Upper lobe of right lung (tissue), 1 donor: ENCODE data around the gene RAD51B. TPM values are rescaled to one million over a fixed set of nuclear protein-coding genes. Genes with fewer than 3 reads are reported as not detected.

Source experiments
- ATAC-seq: fragments of 200-7000 bp; cut with Tn5 transposase; one replicate; pipeline ENCODE4 v1.9.1; 2020; ENCODE audit warnings: mild to moderate bottlenecking, moderate library complexity
- DNase-seq: peaks from one replicate; pipeline ENCODE4 v3.0.0-alpha.2; 2020
- H3K27ac ChIP-seq: fragments of 200-600 bp; one replicate; pipeline ENCODE4 v1.8.0; 2022
- H3K27me3 ChIP-seq: fragments of 200-600 bp; one replicate; pipeline ENCODE4 v1.8.0; 2022; ENCODE audit warnings: mild to moderate bottlenecking
- H3K36me3 ChIP-seq: fragments of 200-600 bp; one replicate; pipeline ENCODE4 v1.8.0; 2022
- H3K4me1 ChIP-seq: fragments of 200-600 bp; one replicate; pipeline ENCODE4 v1.8.0; 2022
- H3K4me3 ChIP-seq: fragments of 200-600 bp; one replicate; pipeline ENCODE4 v1.8.0; 2022; ENCODE audit warnings: mild to moderate bottlenecking
- H3K9me3 ChIP-seq: fragments of 200-600 bp; one replicate; pipeline ENCODE4 v1.8.0; 2022
- CTCF ChIP-seq: fragments of 200-600 bp; IDR thresholded peaks from one replicate; pipeline ENCODE4 v1.8.0; 2022; ENCODE audit warnings: antibody characterized with exemption
- intact Hi-C: fragments of 100-400 bp; cut with DNase I; formaldehyde crosslinking; loops from one replicate; pipeline ENCODE4 v1.11.0; 2022
- total RNA-seq: library from RNA; stranded (reverse); fragmentation: NEBNext Ultra II Directional; extraction: Animal tissue kit (Norgen Biotek cat#: 25700); gene quantifications from one replicate; pipeline ENCODE4 v1.2.1, GENCODE V29; 2021
- donor health status: DM: no; HTN: yes; CAD: no; lungs with severe emphysema.

The RAD51B gene
- total RNA-seq, 1 donor from 2014 or later: 11.5 TPM

GRCh38 chr14:68399971-68400370 is 580.4 kb downstream of the RAD51B start:
- no peak for TF ChIP-seq CTCF
- Histone ChIP-seq H3K4me3 (no peak overlapping the region), H3K27me3 (no peaks in the 10 kb centered on the region), H3K27ac (peak overlapping the region; percentile 12), H3K9me3 (no peaks in the 10 kb centered on the region), H3K36me3 (no peaks in the 10 kb centered on the region), H3K4me1 (peaks cover 61% of the 10 kb centered on the region)
- intact Hi-C loops: no loop called here
- ATAC-seq (no peak), DNase-seq (no peak)

- intact Hi-C loops: no loop called here
- Histone ChIP-seq H3K27me3 (no peaks in the 10 kb centered on the region), H3K27ac (no peak overlapping the region), H3K9me3 (no peaks in the 10 kb centered on the region), H3K4me3 (no peak overlapping the region), H3K4me1 (peaks cover 57% of the 10 kb centered on the region), H3K36me3 (no peaks in the 10 kb centered on the region)
- ATAC-seq: peak; percentile 14
- TF ChIP-seq CTCF: no peak
- no peak for DNase-seq
Observed at GRCh38 chr14:68401317-68401716, 581.7 kb downstream of the RAD51B start.

GRCh38 chr14:68401855-68402254 is 582.3 kb downstream of the RAD51B start:
- DNase-seq: no peak
- H3K4me1 ChIP-seq: peaks cover 57% of the 10 kb centered on the region
- no peaks in the 10 kb centered on the region for H3K9me3 ChIP-seq
- no peak for ATAC-seq
- no peaks in the 10 kb centered on the region for H3K27me3 ChIP-seq
- no peak overlapping the region for H3K4me3 ChIP-seq
- no peaks in the 10 kb centered on the region for H3K36me3 ChIP-seq
- H3K27ac ChIP-seq: no peak overlapping the region
- intact Hi-C loops: no loop called here
- TF ChIP-seq CTCF: no peak

GRCh38 chr14:68402525-68403101 is 583.0 kb downstream of the RAD51B start:
- no peak overlapping the region for H3K4me3 ChIP-seq
- DNase-seq: no peak
- intact Hi-C loops: no loop called here
- peaks cover 53% of the 10 kb centered on the region for H3K4me1 ChIP-seq
- no peaks in the 10 kb centered on the region for H3K9me3 ChIP-seq
- no peak for ATAC-seq
- H3K36me3 ChIP-seq: no peaks in the 10 kb centered on the region
- H3K27me3 ChIP-seq: no peaks in the 10 kb centered on the region
- TF ChIP-seq CTCF: no peak
- H3K27ac ChIP-seq: no peak overlapping the region

GRCh38 chr14:68403191-68404145 is 583.9 kb downstream of the RAD51B start:
- no peak for ATAC-seq
- peak overlapping the region; percentile 31 for H3K27ac ChIP-seq

More at GRCh38 chr14:68403191-68404145, 583.9 kb downstream of the RAD51B start:
- peaks cover 45% of the 10 kb centered on the region for H3K4me1 ChIP-seq
- no peak for TF ChIP-seq CTCF
- H3K36me3 ChIP-seq: no peaks in the 10 kb centered on the region
- H3K27me3 ChIP-seq: no peaks in the 10 kb centered on the region
- H3K4me3 ChIP-seq: no peak overlapping the region
- intact Hi-C loops: no loop called here
- no peak for DNase-seq
- H3K9me3 ChIP-seq: no peaks in the 10 kb centered on the region
